ENCODE data around the gene PRKD2. TPM values are rescaled to one million over a fixed set of nuclear protein-coding genes. Genes with fewer than 3 reads are reported as not detected.
"Not testable (repeated sequence)": the region's sequence is repeated elsewhere in the genome, so short reads cannot be mapped to it uniquely, and the experiment has no call there.

Gene PRKD2
- total and polyA plus RNA-seq, 11 donors, result 8.4 to 32.8 (median 12.1) TPM

GRCh38 chr19:46715620-46715974 lies 1.3 kb downstream of the PRKD2 start:
- peaks cover 0 to 53% (median 28%) of the 10 kb centered on the region in 12 donors for H3K4me1 ChIP-seq

GRCh38 chr19:46714444-46715106 lies 2.3 kb downstream of the PRKD2 start:
- no peak for ATAC-seq
- 6 to 13% (median 7%) methylated on average over 9 to 12 of the region's 12 CpGs for WGBS, 4 donors
- Histone ChIP-seq H3K27me3 (no peaks in the 10 kb centered on the region), H3K27ac (peak overlapping the region; percentile 66 to 96 (median 90)), H3K4me3 (peak overlapping the region; percentile 14 to 89 (median 77)), H3K36me3 (peaks cover 0 to 32% (median 17%) of the 10 kb centered on the region in 9 donors), H3K9me3 (no peaks in the 10 kb centered on the region), H3K4me1 (peaks cover 0 to 53% (median 28%) of the 10 kb centered on the region in 12 donors)
- TF ChIP-seq POLR2A (IDR thresholded peaks at IDR 0.05), result peak in 1 of 2 donors; percentile 11
- TF ChIP-seq CTCF (IDR thresholded peaks at IDR 0.05), result no peak
- no peak for DNase-seq
- intact Hi-C loops (cut with DNase I), result loop anchor here in 2 of 10 donors (1.0 to 5.0 kb wide), 3 partner anchors 14 to 33 kb away; partner anchors contain the start of genes FKRP (in 1 of the 2) and STRN4 (in 1 of the 2)

More at GRCh38 chr19:46715620-46715974, 1.3 kb downstream of the PRKD2 start:
- no peak for TF ChIP-seq POLR2A (IDR thresholded peaks at IDR 0.05)
- no peak for TF ChIP-seq CTCF (IDR thresholded peaks at IDR 0.05)
- ATAC-seq, result no peak
- intact Hi-C loops (cut with DNase I), result loop anchor here in 1 of 10 donors (2.0 kb wide), 1 partner anchor 13 kb away; no protein-coding TSS in a partner anchor
- 26 to 43% (median 30%) methylated on average over 8 of the region's 8 CpGs for WGBS, 4 donors
- Histone ChIP-seq H3K4me3 (peak overlapping the region; percentile 53 to 89 (median 77)), H3K27me3 (no peaks in the 10 kb centered on the region), H3K9me3 (no peaks in the 10 kb centered on the region), H3K27ac (peak overlapping the region in 11 of 12 donors; percentile 82 to 96 (median 91)), H3K36me3 (peaks cover 0 to 32% (median 17%) of the 10 kb centered on the region in 9 donors)
- DNase-seq, result no peak

- peak overlapping the region; percentile 66 to 96 (median 90) for H3K27ac ChIP-seq
- H3K4me1 ChIP-seq, result peaks cover 0 to 53% (median 27%) of the 10 kb centered on the region in 12 donors
- no peak for TF ChIP-seq CTCF (IDR thresholded peaks at IDR 0.05)
- TF ChIP-seq POLR2A (IDR thresholded peaks at IDR 0.05), result no peak
- intact Hi-C loops (cut with DNase I), result loop anchor here in 2 of 10 donors (1.0 to 5.0 kb wide), 3 partner anchors 14 to 33 kb away; partner anchors contain the start of genes FKRP (in 1 of the 2) and STRN4 (in 1 of the 2)
- ATAC-seq (peak; percentile 63 to 79 (median 72)), DNase-seq (peak; percentile 93 to 96 (median 94))
- no peaks in the 10 kb centered on the region for H3K9me3 ChIP-seq
- H3K27me3 ChIP-seq, result no peaks in the 10 kb centered on the region
- peaks cover 0 to 38% (median 24%) of the 10 kb centered on the region in 9 donors for H3K36me3 ChIP-seq
- H3K4me3 ChIP-seq, result peak overlapping the region; percentile 32 to 89 (median 77)
- 0 to 1% (median 1%) methylated on average over 22 to 39 of the region's 39 CpGs for WGBS, 4 donors
Observed at GRCh38 chr19:46713781-46714443, 3.0 kb downstream of the PRKD2 start.

GRCh38 chr19:46712768-46713338 lies 4.1 kb downstream of the PRKD2 start:
- not testable (repeated sequence) for ATAC-seq, H3K9me3 ChIP-seq, H3K27me3 ChIP-seq
- DNase-seq, result peak in 1 of 5 donors; percentile 12
- H3K4me3 ChIP-seq, result peak overlapping the region in 2 of 12 donors; percentile 71 to 85
- 78 to 82% (median 80%) methylated on average over 6 of the region's 6 CpGs for WGBS, 4 donors
- peaks cover 0 to 44% (median 21%) of the 10 kb centered on the region in 12 donors for H3K4me1 ChIP-seq
- peaks cover 0 to 48% (median 33%) of the 10 kb centered on the region in 9 donors for H3K36me3 ChIP-seq
- intact Hi-C loops (cut with DNase I), result loop anchor here in 1 of 10 donors (5.0 kb wide), 1 partner anchor 34 kb away; the partner anchor contains the start of genes FKRP and STRN4
- peak overlapping the region in 11 of 12 donors; percentile 82 to 96 (median 91) for H3K27ac ChIP-seq

Data from heart left ventricle (tissue), 16 donors.